ENCODE data around the gene RALA.

RALA gene, protein sequence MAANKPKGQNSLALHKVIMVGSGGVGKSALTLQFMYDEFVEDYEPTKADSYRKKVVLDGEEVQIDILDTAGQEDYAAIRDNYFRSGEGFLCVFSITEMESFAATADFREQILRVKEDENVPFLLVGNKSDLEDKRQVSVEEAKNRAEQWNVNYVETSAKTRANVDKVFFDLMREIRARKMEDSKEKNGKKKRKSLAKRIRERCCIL

DNA sequence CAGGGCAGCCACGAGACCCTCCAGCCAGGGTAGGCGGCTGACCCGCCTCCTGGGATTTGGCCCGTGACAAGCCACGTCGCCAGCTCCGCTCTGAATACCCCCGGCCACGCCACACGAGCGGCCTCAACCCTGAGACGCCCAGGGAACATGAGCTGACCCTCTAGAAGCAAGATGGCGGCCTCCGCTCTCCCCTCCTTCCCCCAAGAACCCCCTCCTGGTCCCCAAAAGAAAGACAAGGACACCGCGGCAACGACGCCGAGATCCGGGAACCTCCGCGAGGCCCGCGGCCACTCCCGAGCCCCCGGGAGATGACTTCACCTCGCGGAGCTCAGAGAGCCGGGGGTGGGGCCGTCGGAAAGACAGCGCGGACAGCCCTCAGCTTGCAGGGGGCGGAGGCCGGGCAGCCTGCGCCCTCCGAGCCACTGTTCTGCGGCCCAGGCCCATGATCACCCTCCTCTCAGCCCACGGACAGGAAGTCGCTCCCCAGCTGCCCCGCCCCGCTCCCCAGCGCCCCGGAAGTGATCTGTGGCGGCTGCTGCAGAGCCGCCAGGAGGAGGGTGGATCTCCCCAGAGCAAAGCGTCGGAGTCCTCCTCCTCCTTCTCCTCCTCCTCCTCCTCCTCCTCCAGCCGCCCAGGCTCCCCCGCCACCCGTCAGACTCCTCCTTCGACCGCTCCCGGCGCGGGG, at the start of gene RALA:
Gene RALA, plus strand, starts transcription at position 526 of the 685 bp plus-strand sequence. CDS start 63,096 bp downstream, outside the sequence.
- DNase-seq = peak; percentile 74 to 94 (median 90)

DNA sequence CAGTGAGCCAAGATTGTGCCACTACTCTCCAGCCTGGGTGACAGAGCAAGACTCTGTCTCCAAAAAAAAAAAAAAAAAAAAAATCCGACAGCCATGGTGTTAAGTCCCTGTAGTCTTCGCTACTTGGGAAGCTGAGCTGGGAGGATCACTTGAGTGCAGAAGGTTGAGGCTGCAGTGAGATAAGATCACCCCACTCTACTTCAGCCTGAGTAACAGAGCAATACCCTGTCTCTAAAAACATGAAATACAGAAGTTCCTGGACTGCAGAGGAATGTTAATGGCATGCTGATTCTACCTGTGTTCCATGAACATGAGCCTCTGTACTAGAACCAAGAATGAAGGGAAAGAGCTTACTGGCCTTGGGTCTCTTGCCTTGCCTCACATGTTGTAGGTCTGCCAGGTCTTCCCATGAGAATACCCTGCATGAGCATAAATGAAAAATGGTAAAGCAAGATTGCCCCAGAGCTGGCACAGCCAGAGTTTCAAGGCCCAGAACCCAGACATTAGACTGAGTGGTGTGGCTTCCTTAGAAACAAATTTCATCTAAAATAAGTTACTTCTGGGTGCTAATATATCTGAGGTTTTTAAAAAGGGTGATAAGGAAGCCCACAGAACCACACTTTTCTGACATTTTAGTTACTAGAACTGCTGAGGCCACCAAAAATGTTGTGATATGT, 48.6 kb upstream of the RALA start:
- no peak for DNase-seq

DNA sequence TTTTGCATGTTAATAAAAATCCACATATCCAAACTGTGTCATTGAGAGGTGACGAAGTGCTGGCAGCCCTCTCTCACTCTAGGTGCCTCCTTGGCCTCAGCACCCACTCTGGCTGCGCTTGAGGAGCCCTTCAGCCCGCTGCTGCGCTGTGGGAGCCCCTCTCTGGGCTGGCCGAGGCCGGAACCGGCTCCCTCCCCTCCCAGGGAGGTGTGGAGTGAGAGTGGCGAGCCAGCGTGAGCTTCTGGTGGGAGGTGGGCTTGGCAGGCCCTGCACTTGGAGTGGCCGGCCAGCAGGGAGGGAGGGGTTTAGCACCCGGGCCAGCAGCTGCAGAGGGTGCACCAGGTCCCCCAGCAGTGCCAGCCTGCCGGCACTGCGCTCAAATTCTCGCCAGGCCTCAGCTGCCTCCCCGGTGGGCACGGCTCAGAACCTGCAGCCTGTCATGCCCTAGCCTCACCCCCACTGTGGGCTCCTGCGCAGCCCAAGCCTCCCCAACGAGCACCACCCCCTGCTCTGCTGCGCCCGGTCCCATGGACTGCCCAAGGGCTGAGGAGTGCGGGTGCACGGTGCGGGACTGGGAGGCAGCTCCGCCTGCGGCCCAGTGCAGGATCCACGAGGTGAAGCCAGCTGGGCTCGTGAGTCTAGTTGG, 46.0 kb upstream of the RALA start:
- no peak for DNase-seq

DNA sequence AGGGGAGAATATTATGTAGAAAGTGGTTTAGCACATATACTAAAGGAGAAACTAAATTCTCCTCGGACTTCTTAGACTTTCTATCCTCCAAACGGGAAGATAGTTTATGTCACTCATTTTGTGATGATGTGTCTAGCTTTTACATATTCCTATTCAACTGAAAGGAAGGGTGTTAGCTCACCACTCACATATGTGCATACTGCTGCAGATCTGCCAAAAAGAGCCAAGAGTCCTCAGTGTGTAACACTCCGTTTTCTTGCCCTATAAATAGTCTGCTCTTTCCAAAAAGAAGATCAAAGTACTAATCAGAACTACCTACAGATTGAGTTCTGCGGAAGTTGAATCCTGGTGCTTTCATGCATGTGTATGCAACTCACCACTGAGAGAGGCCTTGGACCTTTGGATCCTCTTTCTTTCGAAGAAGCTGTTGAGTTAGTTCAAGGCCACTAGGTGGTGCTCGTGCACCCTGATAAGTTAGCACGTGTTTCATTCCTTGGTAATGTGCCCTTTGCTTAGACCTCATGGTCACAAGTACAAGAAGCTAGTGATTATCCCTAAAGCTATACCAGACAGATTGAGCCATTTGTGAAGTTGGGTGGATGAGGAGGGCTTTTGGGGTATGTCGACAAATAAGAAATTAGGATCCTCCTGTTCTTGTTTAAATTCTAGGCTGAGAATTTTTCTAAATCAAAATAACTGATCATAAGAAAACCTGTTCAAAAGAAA, 43.1 kb upstream of the RALA start:
- DNase-seq = peak in 46 of 51 donors; percentile 1 to 88 (median 44)

DNA sequence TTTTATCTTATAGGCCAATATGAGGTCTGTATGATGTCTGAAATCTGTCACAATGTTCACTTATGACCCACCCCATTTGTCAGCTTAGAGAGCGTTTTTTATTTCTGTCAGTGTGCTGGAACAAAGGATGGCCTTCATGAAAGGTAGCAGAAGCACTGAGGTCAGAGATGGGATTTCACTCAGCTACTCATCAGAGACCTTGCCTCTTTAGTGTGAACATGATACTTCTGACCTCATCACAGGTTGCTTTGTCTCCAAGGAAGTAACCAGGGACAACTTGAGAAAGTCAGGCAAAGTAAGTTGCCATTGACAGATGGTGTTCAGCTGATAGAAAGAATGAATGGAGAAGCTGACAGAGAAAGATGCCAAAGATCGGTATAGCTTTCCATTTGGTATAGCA, 40.8 kb upstream of the RALA start:
- no peak for DNase-seq

DNA sequence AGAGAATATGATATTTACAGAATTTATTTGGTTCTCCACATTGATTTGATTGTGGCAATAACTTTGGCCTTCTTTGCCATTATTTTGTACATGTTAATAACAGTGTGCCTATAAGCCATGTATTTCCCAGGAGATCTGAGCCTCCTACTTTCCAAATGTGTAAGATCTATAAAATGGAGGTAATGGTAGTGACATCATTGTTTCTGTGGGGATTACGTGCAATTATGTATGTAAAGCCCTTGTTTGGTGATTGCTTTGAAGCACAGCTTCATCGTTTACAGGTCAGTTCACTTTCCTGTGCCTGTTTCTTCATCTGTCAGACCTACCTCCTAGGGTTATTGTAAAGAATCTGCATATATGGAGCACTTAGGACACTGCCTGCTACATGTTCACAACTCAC, 39.8 kb upstream of the RALA start:
- DNase-seq = no peak

DNA sequence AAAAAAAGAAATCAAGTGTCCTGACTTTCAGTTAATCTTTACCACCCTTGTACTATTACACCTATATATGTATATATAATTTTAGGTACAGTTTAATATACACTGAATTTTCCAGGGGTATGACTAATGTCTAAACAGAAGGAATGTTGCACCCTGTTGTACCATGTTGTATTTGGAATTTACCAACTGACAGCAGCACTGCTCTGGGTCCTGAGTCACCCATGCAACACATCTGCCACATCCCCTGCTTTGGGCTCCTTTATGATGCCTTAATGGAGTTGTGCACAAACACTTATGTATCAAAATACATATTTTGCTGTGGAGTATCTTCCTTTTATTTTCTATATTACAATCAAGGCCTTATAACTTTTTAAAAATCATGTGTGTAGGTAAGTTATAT, 36.0 kb upstream of the RALA start:
- no peak for DNase-seq

DNA sequence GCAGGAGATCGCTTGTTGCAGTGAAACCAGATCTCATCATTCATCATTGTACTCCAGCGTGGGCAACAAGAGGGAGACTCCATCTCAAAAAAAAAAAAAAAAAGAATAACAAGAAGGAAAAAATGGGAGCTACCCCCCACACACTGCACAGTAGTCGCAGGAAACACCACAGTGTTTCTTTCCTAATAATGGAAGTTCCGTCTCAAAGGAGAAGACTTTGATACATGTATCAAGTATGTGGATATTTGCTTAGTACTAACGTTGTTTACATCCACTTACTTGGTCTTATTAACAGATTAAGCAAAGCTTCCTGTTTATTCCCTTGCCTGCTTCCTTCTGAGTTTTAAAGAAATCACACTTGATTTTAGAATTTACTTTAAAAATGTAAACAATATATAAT, 35.0 kb upstream of the RALA start:
- DNase-seq = no peak

DNA sequence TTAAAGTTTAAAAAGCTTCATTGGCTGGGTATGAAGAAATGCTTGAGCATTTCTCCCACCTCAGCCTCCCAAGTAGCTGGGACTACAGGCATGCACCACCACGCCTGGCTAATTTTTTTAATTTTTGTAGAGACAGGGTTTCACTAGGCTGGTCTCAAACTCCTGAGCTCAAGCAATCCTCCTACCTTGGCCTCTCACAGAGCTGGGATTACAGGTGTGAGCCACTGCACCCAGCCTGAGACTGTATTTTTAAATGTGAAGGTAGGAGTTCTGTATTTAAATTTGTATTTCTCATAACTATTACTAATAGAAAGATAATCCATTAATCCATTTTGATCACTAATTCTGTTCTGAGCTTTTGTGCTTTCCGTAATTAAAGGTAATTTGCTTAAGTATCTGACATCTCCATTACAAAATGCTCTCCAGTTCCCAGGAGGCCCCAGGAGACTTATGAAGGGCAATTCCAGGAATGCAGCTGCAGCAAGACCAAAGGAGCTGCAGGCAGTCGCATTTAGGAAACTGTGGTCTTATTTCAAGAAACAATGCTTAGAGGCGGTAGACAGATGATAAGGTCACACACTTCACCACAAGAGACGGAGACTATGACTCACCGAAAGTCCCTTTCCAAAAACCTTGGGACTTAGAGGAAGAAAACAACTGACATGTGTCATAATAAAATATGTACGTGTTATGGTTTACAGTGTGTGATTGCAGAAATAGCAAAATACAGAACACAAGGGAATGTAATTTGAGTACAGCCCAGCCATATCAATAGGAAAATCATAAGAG, 33.9 kb upstream of the RALA start:
- DNase-seq = no peak

DNA sequence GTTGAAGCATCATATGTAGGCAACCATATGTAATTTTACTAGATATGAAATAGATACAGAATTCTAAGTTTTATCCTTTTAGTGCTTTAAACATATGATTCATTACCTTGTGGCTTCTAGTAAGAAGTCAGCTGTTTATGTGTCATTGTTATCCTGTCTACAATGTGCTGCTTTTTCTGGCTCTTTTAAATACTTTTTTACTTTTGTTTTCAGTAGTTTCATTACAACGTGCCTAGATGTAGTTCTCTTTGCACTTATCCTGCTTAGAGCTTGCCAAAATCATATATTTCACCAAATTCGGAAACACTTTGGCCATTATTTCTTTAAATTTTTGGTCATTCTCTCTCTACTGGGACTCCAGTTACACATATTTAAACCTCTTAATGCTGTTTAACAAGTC, 30.8 kb upstream of the RALA start:
- no peak for DNase-seq

DNA sequence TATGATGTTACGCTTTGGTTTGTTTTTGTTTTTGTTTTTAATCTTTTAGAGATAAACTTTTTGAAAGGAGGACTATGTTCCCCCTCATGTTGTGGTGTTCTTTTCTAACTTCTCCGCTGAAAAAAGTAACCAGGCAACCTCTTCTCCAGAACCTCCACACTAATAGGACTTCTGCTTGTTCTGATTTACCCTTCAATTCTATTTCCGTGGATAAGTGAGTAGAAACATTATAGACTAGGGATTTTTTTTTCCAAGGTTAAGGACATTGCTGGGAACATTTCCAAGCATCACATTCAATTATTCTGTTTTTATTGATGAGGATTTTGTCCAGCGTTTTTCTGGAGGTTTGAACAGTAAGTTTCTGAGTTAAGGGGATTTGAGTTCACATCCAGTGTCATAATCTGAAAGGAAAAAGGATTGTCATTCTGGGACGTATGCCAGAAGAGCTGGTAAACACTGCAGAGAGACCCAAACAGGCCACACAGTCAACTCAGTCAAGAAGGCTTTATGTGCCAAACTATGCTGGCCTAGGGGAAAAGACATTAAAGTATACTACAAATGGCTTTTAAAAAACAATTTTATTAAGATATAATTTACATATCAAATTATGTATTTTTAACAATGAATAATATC, 28.3 kb upstream of the RALA start:
- DNase-seq = peak in 3 of 51 donors; percentile 4 to 15 (median 12)

DNA sequence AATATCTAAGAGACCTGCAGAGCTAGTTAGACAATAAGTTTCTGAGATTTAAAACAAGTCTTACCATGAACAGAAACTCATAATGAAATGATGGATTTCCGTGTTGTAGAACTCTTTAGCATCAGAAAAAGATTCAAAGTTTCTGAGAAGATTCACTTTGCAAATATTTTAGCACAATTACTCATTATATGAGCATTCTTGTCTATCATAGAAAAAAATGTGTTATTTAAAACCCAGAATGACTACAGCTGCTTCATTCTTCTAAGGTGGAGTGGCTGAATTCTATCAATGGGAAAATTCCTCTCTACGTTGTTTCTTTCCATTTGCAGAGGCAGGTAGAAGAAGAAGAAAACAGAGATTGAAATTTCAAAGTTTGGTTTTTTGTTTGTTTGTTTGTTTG, 21.0 kb upstream of the RALA start:
- no peak for DNase-seq

DNA sequence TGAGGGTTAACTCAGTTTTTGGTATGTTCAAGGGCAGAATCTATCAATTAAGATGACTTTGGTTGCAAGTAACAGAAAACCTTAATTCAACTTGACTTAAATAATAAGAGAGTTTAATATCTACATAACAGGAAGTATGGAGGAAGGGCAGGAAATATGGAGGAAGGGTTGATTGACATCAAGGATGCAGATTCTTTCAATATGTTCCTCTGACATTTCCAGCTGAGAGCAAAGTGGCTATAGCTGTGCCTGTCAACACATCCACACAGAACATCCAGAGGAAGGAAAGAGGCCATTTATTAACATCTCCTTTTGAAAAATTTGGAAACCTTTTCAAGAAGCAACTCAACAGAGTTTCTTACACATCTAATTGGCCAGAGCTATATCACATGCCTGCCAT, 19.4 kb upstream of the RALA start:
- no peak for DNase-seq

DNA sequence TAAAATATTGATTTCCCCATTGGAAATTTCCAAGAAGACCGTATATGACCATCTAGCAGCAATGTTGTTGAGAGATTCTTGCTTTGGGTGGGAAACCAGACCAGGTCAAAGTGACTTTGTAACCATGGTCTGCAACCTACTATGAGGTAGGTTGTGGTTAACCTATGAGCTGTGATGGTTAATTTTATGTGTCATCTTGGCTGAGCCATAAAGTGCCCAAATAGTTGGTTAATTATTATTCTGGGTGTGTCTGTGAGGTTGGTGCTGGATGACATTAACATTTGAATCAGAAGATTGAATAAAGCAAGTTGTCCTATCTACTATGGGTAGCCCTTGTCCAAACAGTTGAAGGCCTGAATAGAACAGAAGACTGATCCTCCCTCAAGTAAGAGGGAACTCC, 18.3 kb upstream of the RALA start:
- no peak for DNase-seq

DNA sequence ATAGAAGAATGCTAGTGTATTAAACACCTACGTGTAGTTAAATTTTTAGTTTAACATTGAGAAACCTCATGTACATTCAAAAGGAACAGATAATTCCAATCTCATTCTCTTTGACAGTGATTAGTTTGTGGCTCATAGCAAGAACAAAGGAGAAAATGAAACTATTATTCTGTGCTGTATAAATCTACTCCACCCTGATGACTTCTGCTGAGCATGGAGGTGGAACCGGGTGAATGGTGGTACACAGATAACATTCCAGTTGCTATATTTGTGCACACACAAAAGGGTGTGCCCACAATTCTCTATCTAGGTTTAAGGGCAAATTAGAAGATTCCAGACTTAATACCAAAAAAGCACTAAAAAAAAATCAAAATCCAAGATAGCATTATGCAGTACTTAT, 17.0 kb upstream of the RALA start:
- peak in 1 of 51 donors; percentile 21 for DNase-seq

DNA sequence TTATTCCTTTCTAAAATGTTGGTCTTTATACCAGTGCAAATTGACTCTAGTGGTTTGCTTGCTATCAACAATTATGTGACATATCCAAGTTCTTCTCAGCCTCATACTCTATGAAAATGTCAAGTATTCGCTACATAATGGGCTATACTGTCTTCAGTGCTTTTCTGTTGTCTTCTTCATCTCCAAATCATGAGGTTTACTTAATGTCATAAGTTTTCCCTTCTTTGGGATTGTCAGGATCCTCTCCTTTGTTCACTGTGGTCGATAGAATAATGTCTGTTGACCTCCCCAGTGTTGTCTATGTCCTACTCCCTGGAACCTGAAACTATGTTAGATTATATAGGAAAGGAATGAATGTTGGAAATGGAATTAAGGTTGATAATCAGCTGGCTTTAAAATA, 16.4 kb upstream of the RALA start:
- DNase-seq = no peak

DNA sequence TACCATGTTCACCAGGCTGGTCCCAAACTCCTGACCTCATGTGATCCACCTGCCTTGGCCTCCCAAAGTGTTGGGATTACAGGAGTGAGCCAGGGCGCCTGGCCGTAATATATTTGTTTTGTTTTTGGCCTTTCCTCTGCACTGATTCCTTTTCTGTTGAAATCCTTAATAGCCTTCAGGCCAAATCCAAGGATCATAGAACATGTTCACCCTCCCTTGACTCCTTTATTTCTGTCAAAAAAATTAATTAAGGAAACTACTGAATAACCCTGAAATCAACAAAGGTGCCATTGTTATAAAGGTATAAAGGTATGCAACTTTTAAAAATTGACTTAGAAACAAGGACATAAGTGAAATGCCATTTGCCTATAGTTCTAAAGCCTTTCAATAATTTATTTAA, 15.5 kb upstream of the RALA start:
- no peak for DNase-seq

DNA sequence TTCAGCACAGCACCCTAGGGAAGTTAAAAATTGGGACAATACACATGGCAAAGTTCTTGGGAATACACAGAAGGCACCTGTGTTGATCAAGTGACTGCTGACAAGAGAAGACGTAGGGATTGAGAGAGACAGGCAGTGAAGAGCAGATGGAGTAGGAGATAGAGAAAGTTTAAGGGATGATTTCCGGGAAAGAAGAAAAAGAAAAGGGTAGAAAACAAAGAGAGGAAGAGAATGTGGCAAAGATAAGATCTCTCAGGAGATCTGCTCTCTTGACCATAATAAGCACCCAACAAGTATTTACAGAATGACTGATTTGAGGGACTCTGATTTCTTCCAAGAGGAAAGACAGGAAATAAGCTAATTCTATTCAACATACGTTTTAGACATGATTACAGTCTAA, 15.1 kb upstream of the RALA start:
- no peak for DNase-seq

DNA sequence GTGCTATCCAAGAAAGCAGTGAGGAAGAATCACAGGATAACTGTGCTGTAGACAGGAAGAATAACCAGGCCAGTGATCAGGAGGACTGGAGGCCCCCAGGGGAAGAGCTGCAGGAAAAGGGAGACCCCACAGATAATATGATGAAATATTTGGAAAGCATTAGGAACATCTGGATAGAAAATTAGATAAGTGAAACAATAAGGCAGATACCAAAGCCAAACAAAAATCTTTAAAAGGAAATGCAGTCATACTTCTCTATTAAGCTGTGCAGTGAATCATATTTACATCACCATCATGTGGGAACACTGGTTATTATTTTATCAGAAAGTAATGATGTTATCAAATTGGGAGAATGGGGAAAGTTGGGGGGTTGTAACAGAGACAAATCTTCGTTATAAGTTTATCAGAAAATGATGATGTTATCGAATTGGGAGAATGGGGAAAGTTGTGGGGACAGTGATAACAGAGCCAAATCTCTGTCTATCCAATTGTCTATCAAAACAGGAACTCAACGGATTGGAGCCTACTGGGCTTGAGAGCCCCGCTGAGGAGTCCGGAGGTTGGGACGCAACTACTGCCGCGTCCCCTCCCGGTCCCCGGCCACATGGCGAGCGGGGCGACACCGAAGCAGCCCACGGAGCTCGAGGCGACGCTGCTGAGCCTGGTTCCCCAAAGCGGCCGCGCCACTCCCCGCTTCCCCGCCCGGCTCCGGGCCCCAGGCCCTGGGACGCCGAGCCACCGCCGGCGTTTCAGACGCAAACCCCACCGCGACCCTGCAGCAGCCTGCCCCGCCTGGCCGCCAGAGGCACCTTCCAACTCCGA, 14.0 kb upstream of the RALA start:
- DNase-seq = peak in 2 of 51 donors; percentile 1 to 3

DNA sequence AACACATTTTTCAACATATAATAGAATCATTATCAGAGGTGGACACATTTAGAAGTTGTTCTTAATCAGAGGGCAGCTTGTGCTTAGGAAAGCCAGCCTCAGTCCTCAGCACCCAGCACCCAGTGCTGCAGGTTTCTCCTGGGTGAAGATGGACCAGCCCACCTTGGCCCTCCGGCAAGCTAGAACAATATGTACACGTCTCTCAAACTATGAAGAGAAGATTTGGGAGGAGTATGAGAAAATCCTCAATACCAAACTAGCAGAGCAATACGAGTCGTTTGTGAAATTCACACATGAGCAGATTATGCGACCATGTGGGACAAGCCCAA, 13.5 kb upstream of the RALA start:
- no peak for DNase-seq

All from hypothalamus (tissue), 51 donors.